Subcutaneous abdominal adipose tissue (tissue), 5 donors: ENCODE measurements around the gene EIF5B.

Source experiments
- H3K27ac ChIP-seq: one replicate; pipeline ENCODE4 v1.7.0; 2013; ENCODE audit warnings: low read depth, mild to moderate bottlenecking, inconsistent platforms, low read length, moderate library complexity
- H3K27me3 ChIP-seq, 5 donors: one replicate each; pipeline ENCODE4 v1.7.0; 2013; ENCODE audit warnings: low read length in 5 of 5, inconsistent platforms in 1 of 5; ENCODE audit not compliant: control insufficient read depth in 5 of 5, insufficient read depth in 4 of 5
- H3K36me3 ChIP-seq, 5 donors: one replicate each; pipeline ENCODE4 v1.7.0; 2013; ENCODE audit warnings: low read length in 5 of 5; ENCODE audit not compliant: control insufficient read depth in 5 of 5, insufficient read depth in 5 of 5
- H3K4me1 ChIP-seq, 5 donors: one replicate each; pipeline ENCODE4 v1.7.0; 2013; ENCODE audit warnings: low read length in 5 of 5, mild to moderate bottlenecking in 3 of 5, moderate library complexity in 1 of 5; ENCODE audit not compliant: control insufficient read depth in 5 of 5, insufficient read depth in 5 of 5
- H3K4me3 ChIP-seq, 5 donors: one replicate each; pipeline ENCODE4 v1.7.0; 2013; ENCODE audit warnings: low read length in 5 of 5, low read depth in 1 of 5
- H3K9ac ChIP-seq, 5 donors: one replicate each; pipeline ENCODE4 v1.7.0; 2013; ENCODE audit warnings: low read length in 5 of 5, mild to moderate bottlenecking in 4 of 5, moderate library complexity in 3 of 5
- H3K9me3 ChIP-seq, 5 donors: one replicate each; pipeline ENCODE4 v1.7.0; 2013; ENCODE audit warnings: low read length in 5 of 5; ENCODE audit not compliant: control insufficient read depth in 5 of 5
- donor health status: healthy.
- donor health status: healthy.
- donor health status: healthy.
- donor health status: healthy.
- donor health status: healthy.

EIF5B gene

GRCh38 chr2:99404039-99404796, 67.0 kb downstream of the EIF5B start:
- H3K9me3 ChIP-seq = no peaks in the 10 kb centered on the region
- no peaks in the 10 kb centered on the region for H3K4me1 ChIP-seq
- H3K4me3 ChIP-seq = no peak overlapping the region
- H3K9ac ChIP-seq = no peak overlapping the region
- no peaks in the 10 kb centered on the region for H3K27me3 ChIP-seq
- no peak overlapping the region for H3K27ac ChIP-seq
- peaks cover 58 to 86% (median 71%) of the 10 kb centered on the region in 5 donors for H3K36me3 ChIP-seq

DNA sequence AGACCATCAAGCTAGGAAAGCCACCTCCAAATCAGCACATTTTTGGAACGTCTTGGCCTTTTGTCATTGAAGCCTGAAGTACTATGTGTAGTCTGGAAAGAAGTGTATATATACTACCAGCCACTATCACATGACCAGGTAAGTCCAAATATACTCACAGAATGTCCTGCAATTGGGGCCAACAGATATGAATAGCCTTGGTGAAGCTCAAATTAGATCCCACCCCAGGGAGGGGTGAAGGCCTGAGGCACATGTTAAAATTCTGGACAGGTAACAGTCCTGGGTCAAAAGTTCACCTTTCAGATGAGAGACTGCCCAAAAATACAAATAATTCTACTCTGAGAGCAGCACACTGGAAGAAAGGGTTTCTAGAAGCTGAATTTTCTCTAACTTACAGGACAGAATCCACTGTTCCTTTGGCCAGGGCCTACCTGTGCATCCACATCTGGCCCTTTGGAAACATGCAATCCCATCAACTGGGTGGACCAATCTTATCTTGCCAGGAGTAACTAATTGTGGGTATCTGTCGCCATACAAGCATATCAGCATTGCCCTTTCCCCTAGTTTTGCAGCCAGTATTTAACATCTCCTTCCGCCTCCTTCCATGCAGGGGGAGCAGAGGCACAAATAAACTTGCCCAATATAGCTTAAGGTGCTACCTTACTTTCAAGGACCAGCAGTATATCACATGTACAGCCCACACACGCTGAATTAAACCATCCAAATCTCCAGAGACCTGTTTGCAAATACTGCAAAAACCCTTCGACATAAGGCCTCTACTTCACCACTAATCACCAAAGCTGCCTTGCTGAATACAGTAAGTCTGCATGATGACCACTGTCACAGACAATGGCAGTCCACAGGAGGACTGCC, 67.8 kb downstream of the EIF5B start:
- no peak overlapping the region for H3K9ac ChIP-seq
- H3K4me1 ChIP-seq = no peaks in the 10 kb centered on the region
- peaks cover 50 to 85% (median 71%) of the 10 kb centered on the region in 5 donors for H3K36me3 ChIP-seq
- no peak overlapping the region for H3K27ac ChIP-seq
- no peaks in the 10 kb centered on the region for H3K9me3 ChIP-seq
- no peak overlapping the region for H3K4me3 ChIP-seq
- H3K27me3 ChIP-seq = no peaks in the 10 kb centered on the region

- Histone ChIP-seq H3K27ac (no peak overlapping the region), H3K4me1 (no peaks in the 10 kb centered on the region), H3K9ac (no peak overlapping the region), H3K9me3 (no peaks in the 10 kb centered on the region), H3K4me3 (no peak overlapping the region), H3K27me3 (no peaks in the 10 kb centered on the region), H3K36me3 (peaks cover 45 to 85% (median 67%) of the 10 kb centered on the region in 5 donors)
Observed at GRCh38 chr2:99406137-99406536, 68.9 kb downstream of the EIF5B start.

GRCh38 chr2:99410276-99410675, 73.1 kb downstream of the EIF5B start:
- H3K27ac ChIP-seq = no peak overlapping the region
- peaks cover 35 to 77% (median 48%) of the 10 kb centered on the region in 5 donors for H3K36me3 ChIP-seq
- H3K9me3 ChIP-seq = no peaks in the 10 kb centered on the region
- H3K27me3 ChIP-seq = no peaks in the 10 kb centered on the region
- H3K9ac ChIP-seq = no peak overlapping the region
- H3K4me3 ChIP-seq = no peak overlapping the region
- H3K4me1 ChIP-seq = no peaks in the 10 kb centered on the region

DNA sequence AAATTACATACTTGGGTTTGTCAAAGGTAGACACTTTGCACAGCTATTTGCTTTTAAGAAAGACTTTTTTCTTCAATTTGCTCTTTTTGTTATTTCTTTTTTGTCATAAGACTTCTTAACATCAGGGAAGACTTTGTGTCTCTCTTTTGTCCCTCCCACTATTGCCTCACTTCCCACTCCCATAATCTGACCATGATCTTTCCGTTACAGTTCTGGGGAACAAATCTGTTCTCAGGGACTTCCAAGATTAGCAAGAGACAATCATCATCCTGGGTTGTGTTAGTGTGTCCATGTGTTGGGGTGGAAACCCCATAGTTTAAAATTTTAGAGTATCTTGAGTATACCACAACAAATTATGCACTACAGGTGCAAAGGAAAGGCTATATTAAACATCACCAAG, 77.4 kb downstream of the EIF5B start:
- H3K9me3 ChIP-seq = no peaks in the 10 kb centered on the region
- no peak overlapping the region for H3K4me3 ChIP-seq
- peaks cover 41 to 81% (median 59%) of the 10 kb centered on the region in 5 donors for H3K36me3 ChIP-seq
- H3K9ac ChIP-seq = no peak overlapping the region
- no peaks in the 10 kb centered on the region for H3K4me1 ChIP-seq
- no peak overlapping the region for H3K27ac ChIP-seq
- no peaks in the 10 kb centered on the region for H3K27me3 ChIP-seq

GRCh38 chr2:99417396-99417795, 80.2 kb downstream of the EIF5B start:
- Histone ChIP-seq H3K27ac (no peak overlapping the region), H3K36me3 (peaks cover 50 to 86% (median 74%) of the 10 kb centered on the region in 5 donors), H3K9me3 (no peaks in the 10 kb centered on the region), H3K27me3 (no peaks in the 10 kb centered on the region), H3K4me1 (peaks cover 0 to 2% (median 0%) of the 10 kb centered on the region in 5 donors), H3K4me3 (no peak overlapping the region), H3K9ac (no peak overlapping the region)

- H3K27ac ChIP-seq = no peak overlapping the region
- peaks cover 50 to 85% (median 81%) of the 10 kb centered on the region in 5 donors for H3K36me3 ChIP-seq
- H3K4me3 ChIP-seq = no peak overlapping the region
- peaks cover 0 to 6% (median 3%) of the 10 kb centered on the region in 5 donors for H3K4me1 ChIP-seq
- H3K9ac ChIP-seq = no peak overlapping the region
- no peaks in the 10 kb centered on the region for H3K9me3 ChIP-seq
- H3K27me3 ChIP-seq = no peaks in the 10 kb centered on the region
Observed at GRCh38 chr2:99420031-99420430, 82.8 kb downstream of the EIF5B start.

DNA sequence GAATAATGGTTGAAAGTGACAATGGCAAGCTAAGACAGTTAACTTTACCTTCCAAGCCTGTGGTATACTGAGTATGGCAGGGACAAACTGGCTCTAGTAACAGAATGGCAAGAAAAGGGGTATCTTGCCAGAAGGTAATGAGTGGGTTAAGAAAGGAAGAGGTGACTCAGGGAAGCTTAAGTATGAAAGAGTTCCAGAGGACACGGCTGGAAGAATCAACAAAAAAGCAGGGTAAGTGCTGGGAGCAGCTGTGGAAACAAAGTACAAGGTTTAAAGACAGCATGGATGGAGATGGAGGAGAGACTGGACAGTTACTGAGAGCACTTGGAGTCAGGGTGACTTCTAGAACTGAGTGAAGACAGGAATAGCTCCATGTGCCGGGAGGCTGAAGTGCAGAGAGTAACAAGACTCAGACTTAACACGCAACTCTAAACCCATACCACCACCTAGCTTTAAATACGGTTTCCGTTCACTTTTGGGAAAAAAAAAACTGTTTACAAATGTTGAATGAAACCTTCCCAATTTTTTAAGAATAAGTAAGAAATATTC, 83.6 kb downstream of the EIF5B start:
- Histone ChIP-seq H3K27me3 (no peaks in the 10 kb centered on the region), H3K4me3 (no peak overlapping the region), H3K9ac (no peak overlapping the region), H3K27ac (no peak overlapping the region), H3K4me1 (peaks cover 0 to 6% (median 3%) of the 10 kb centered on the region in 5 donors), H3K36me3 (peaks cover 46 to 81% (median 75%) of the 10 kb centered on the region in 5 donors), H3K9me3 (no peaks in the 10 kb centered on the region)

GRCh38 chr2:99421469-99421868, 84.3 kb downstream of the EIF5B start:
- Histone ChIP-seq H3K27me3 (no peaks in the 10 kb centered on the region), H3K4me3 (no peak overlapping the region), H3K4me1 (peaks cover 0 to 6% (median 3%) of the 10 kb centered on the region in 5 donors), H3K9ac (no peak overlapping the region), H3K36me3 (peaks cover 42 to 76% (median 68%) of the 10 kb centered on the region in 5 donors), H3K9me3 (no peaks in the 10 kb centered on the region), H3K27ac (no peak overlapping the region)

DNA sequence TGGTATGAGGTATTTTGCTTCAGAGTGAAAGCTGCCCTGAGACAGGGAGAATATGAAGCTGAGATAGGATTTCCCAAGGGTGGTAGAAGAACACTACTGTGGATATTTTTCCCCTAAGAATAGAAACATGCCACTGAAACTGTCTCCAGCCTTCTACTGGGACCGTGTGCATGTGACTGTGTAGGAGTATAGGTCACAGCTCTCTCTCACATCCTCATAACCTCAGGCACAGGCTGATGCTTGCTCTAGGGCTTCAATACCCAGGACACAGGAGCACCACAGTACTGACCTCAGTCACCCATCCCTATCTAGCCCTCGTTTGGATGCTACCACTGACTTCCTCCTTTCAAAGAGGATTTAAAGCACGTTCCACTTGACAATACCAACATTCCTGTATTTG, 85.4 kb downstream of the EIF5B start:
- Histone ChIP-seq H3K4me1 (peaks cover 0 to 6% (median 3%) of the 10 kb centered on the region in 5 donors), H3K9ac (no peak overlapping the region), H3K4me3 (no peak overlapping the region), H3K27me3 (no peaks in the 10 kb centered on the region), H3K27ac (no peak overlapping the region), H3K36me3 (peaks cover 50 to 75% (median 63%) of the 10 kb centered on the region in 5 donors), H3K9me3 (no peaks in the 10 kb centered on the region)
